Mucosa of descending colon (tissue), 3 donors: ENCODE results near the gene SMAP2. TPM values are rescaled to one million over a fixed set of nuclear protein-coding genes. Genes with fewer than 3 reads are reported as not detected.

ENCODE experiments used
- ATAC-seq: fragments of 200-7000 bp; cut with Tn5 transposase; one replicate; pipeline ENCODE4 v1.9.1; 2020; ENCODE audit warnings: mild to moderate bottlenecking, moderate library complexity
- DNase-seq, 3 donors: peaks; one replicate each; pipeline ENCODE4 v3.0.0-alpha.2; 2020
- H3K36me3 ChIP-seq: fragments of 200-600 bp; one replicate; pipeline ENCODE4 v1.8.0; 2021; ENCODE audit warnings: low read depth, mild to moderate bottlenecking
- H3K4me1 ChIP-seq: fragments of 200-600 bp; one replicate; pipeline ENCODE4 v1.8.0; 2021; ENCODE audit warnings: low read depth, mild to moderate bottlenecking
- H3K4me3 ChIP-seq: fragments of 200-600 bp; one replicate; pipeline ENCODE4 v1.8.0; 2021; ENCODE audit warnings: mild to moderate bottlenecking
- H3K9me3 ChIP-seq: fragments of 200-600 bp; one replicate; pipeline ENCODE4 v1.8.0; 2021; ENCODE audit warnings: mild to moderate bottlenecking
- intact Hi-C, 2 donors: fragments of 100-400 bp; cut with DNase I in 1 of 2; cut with micrococcal nuclease in 1 of 2; formaldehyde crosslinking; loops; one replicate each; pipeline versions ENCODE4 v1.11.0 to v1.11.1; 2022; cut with DNase I, micrococcal nuclease
- total RNA-seq, 3 donors: library from RNA; stranded (reverse); fragmentation: NEBNext Ultra II Directional in 2 of 3; extraction: Animal tissue kit (Norgen Biotek cat#: 25700) in 2 of 3; gene quantifications; one replicate each; pipeline versions ENCODE4 v1.2.1 to v1.2.4, GENCODE V29; 2021 to 2023
- TF ChIP-seq, protein P1 (sequence below): fragments of 200-600 bp; IDR thresholded peaks from one replicate; pipeline ENCODE4 v1.8.0; 2022; ENCODE audit warnings: antibody characterized with exemption, mild to moderate bottlenecking
- donor health status: DM: no; HTN: no; CAD: no; lungs with moderate emphysema.
- donor health status: DM: no; HTN: no; CAD: no.
- donor health status: DM: no; HTN: yes; CAD: no.

The SMAP2 gene
- total RNA-seq, 3 donors from 2014 or later: 22.0 to 35.6 (median 24.7) TPM

DNA sequence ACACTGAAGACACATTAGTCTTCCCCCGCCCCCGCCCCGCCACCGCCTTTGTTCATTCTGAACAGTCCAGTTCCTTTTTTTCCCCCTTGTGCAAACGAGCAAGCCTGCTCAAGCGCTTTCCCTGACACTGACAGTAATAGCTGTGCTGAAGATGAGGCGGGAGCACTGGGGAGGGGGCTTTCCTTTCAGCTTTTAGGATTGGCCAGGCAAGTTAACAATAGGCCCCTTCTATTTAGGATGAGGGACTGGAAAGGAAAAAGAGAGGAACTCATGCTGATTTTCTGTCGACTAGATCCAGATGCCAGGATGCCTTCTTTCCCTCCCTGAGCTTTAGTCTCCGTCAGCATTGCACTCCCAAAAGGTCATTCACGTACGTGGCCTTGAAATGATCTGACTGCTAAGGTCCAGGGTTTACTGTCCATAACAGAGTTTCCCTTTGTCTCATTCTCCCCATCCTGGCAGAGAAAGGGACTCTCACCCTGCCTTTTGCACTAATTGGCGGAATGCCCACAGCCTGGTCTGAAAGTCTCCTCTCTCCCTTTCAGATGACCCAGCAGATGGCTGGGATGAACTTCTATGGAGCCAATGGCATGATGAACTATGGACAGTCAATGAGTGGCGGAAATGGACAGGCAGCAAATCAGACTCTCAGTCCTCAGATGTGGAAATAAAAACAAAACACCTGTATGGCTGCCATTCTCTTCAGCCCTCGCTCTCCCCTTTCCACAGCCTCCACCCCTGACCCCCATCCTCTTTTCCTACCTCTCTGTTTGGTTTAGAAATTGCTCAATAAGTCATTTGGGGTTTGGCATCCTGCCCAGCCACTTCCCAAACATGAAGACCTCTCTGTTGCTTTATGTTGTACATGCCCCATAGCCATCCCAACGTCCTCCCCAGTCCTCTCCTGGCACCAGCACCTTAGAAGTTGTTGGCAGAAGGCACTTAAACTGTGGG is 48.2 kb downstream of the SMAP2 start:
- intact Hi-C loops: no loop called here
- DNase-seq (peak in 1 of 3 donors; percentile 17), ATAC-seq (no peak)
- TF ChIP-seq, protein P1, sequence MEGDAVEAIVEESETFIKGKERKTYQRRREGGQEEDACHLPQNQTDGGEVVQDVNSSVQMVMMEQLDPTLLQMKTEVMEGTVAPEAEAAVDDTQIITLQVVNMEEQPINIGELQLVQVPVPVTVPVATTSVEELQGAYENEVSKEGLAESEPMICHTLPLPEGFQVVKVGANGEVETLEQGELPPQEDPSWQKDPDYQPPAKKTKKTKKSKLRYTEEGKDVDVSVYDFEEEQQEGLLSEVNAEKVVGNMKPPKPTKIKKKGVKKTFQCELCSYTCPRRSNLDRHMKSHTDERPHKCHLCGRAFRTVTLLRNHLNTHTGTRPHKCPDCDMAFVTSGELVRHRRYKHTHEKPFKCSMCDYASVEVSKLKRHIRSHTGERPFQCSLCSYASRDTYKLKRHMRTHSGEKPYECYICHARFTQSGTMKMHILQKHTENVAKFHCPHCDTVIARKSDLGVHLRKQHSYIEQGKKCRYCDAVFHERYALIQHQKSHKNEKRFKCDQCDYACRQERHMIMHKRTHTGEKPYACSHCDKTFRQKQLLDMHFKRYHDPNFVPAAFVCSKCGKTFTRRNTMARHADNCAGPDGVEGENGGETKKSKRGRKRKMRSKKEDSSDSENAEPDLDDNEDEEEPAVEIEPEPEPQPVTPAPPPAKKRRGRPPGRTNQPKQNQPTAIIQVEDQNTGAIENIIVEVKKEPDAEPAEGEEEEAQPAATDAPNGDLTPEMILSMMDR: no peak
- Histone ChIP-seq H3K4me1 (no peaks in the 10 kb centered on the region), H3K36me3 (no peaks in the 10 kb centered on the region), H3K9me3 (no peaks in the 10 kb centered on the region), H3K4me3 (no peak overlapping the region)

DNA sequence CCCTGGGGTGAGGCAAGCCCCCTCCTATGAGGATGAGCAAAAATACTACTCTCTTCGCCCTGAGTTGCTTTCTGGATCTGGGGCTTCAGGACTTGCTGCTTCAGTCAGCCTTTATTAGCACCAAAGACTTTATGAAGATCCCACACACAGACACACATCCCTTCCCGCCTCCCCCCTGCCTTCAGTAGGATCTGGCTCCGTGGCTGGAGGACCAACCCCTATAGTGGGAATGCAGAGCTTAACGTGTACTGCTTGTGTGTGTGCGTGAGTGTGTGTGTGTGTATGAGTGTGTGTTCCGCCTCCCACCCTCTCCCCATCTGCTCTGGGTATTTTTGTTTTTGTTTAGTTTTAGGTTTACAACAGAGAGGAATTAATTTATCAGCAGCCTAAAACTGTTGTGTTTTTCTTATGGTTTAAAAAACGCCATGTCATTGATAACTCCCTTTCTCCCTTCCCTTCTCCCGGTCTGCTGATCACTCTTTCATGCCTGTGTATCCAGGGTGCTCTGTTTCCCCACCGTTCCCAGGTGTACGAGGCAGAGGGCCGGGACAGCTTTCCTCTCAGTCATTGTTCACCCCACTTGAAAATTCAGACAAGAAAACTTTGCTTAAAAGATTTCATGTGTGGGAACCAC is 49.2 kb downstream of the SMAP2 start:
- no peak for DNase-seq
- Histone ChIP-seq H3K9me3 (no peaks in the 10 kb centered on the region), H3K36me3 (no peaks in the 10 kb centered on the region), H3K4me1 (no peaks in the 10 kb centered on the region), H3K4me3 (no peak overlapping the region)
- intact Hi-C loops: no loop called here
- TF ChIP-seq, protein P1: no peak
- no peak for ATAC-seq

DNA sequence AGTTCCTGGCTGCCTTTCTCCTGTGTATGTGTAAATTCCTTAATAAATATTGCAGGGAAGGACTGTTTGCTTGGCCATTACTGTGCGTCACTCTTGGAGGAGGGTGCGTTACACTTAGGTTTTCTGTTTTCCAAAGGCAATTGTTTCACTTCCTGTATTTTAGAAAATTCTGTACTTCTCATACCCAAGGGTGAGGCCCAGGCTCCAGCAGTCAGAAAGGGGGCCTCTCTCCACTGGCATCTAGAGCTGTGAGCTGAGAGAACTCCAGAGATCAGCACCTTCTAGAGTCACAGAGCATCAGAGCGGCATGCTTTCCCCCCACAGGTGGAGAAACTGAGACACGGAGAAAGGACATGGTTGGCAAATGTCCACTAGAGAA is 49.7 kb downstream of the SMAP2 start:
- DNase-seq (no peak), ATAC-seq (peak; percentile 20)
- Histone ChIP-seq H3K4me3 (no peak overlapping the region), H3K9me3 (no peaks in the 10 kb centered on the region), H3K36me3 (no peaks in the 10 kb centered on the region), H3K4me1 (no peaks in the 10 kb centered on the region)
- intact Hi-C loops: no loop called here
- TF ChIP-seq, protein P1: no peak

DNA sequence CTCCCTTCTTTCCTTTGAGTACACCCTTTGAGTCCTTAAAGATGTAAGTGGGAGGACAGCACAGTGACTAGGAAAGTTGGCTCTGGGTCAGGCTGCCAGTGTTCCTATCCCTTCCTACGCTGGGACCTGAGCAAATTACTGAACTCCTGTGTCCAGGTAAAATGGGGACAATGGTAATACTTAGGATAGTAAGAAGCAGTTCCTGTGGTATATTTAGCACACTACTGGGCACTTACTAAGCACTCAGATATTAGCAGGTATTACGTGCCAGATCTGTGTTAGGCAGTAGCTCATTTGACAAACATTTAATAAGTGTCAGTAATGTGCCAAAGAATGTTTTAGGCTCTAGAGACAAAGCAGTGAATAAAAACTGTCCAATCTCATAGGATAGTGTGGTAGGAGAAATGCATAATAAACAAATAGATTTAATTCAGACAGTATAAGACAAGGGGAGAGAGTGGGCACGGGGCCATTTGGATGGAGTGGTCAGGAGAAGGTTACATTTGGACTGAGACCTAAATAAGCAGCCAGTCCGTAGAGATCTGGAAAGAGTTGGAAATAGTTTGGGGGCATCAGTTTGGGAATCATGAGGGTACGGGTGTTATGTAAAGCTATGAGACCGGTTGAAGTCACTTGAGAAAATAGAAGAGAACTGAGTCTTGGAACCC is 50.6 kb downstream of the SMAP2 start:
- ATAC-seq: no peak
- TF ChIP-seq, protein P1: no peak
- no peaks in the 10 kb centered on the region for H3K36me3 ChIP-seq
- no peaks in the 10 kb centered on the region for H3K4me1 ChIP-seq
- H3K4me3 ChIP-seq: no peak overlapping the region
- DNase-seq: no peak
- H3K9me3 ChIP-seq: no peaks in the 10 kb centered on the region
- intact Hi-C loops: no loop called here

DNA sequence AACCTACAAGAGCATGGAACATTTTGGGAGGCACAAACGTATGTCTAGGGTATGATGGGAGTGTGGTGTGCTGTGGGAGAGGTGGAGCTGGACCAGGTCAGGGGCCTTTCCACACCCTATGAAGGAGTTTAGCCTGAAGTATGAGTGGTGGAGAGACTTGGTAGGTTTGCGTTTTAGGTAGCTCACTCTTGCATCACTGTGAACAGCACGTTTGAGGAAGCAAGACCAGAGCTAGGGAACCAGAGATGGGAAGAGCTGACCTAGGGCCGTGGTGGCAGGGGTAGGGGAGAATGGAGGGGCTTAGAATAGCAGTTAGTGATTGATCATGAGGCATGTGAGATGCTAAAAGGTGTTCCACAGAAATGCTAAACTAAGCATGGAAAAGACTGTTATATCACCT is 51.7 kb downstream of the SMAP2 start:
- TF ChIP-seq, protein P1: no peak
- intact Hi-C loops: no loop called here
- Histone ChIP-seq H3K36me3 (no peaks in the 10 kb centered on the region), H3K4me3 (no peak overlapping the region), H3K4me1 (no peaks in the 10 kb centered on the region), H3K9me3 (no peaks in the 10 kb centered on the region)
- no peak for DNase-seq
- ATAC-seq: no peak
